ENCODE measurements around the gene OR2A42.
"Not testable (repeated sequence)": the region's sequence is repeated elsewhere in the genome, so short reads cannot be mapped to it uniquely, and the experiment has no call there.

Gene OR2A42

GRCh38 chr7:144239365-144239764, at the start of gene OR2A42:
OR2A42 (minus strand) TSS chr7:144239605; CDS start chr7:144232843, 6,762 bp downstream.
- DNase-seq: not testable (repeated sequence)

GRCh38 chr7:144287171-144287784, 47.9 kb upstream of the OR2A42 start:
- DNase-seq: not testable (repeated sequence)

- not testable (repeated sequence) for DNase-seq
Measured at GRCh38 chr7:144283716-144284115, 44.3 kb upstream of the OR2A42 start.

- not testable (repeated sequence) for DNase-seq
Measured at GRCh38 chr7:144282490-144282889, 43.1 kb upstream of the OR2A42 start.

GRCh38 chr7:144281981-144282380, 42.6 kb upstream of the OR2A42 start:
- DNase-seq: not testable (repeated sequence)

GRCh38 chr7:144280010-144280409, 40.6 kb upstream of the OR2A42 start:
- DNase-seq: not testable (repeated sequence)

GRCh38 chr7:144275281-144275680, 35.9 kb upstream of the OR2A42 start:
- DNase-seq: not testable (repeated sequence)

GRCh38 chr7:144269188-144269587, 29.8 kb upstream of the OR2A42 start, which contains the start of gene CTAGE8:
CTAGE8 (minus strand) TSS chr7:144269288; CDS start chr7:144269250, 38 bp downstream.
- DNase-seq: not testable (repeated sequence)

GRCh38 chr7:144264692-144265091, 25.3 kb upstream of the OR2A42 start, which contains the start of gene OR2A7:
OR2A7 (minus strand) TSS chr7:144264792; CDS start chr7:144259628, 5,164 bp downstream.
- DNase-seq: not testable (repeated sequence)

GRCh38 chr7:144262128-144262527, 22.7 kb upstream of the OR2A42 start:
- not testable (repeated sequence) for DNase-seq

GRCh38 chr7:144259067-144259466, 19.7 kb upstream of the OR2A42 start:
- not testable (repeated sequence) for DNase-seq

- DNase-seq: no peak
Measured at GRCh38 chr7:144256112-144256511, 16.7 kb upstream of the OR2A42 start.

GRCh38 chr7:144255471-144255897, 16.1 kb upstream of the OR2A42 start:
- DNase-seq: no peak

GRCh38 chr7:144252307-144252706, 12.9 kb upstream of the OR2A42 start:
- not testable (repeated sequence) for DNase-seq

GRCh38 chr7:144247674-144248330, 8.4 kb upstream of the OR2A42 start:
- not testable (repeated sequence) for DNase-seq

GRCh38 chr7:144246967-144247366, 7.6 kb upstream of the OR2A42 start:
- not testable (repeated sequence) for DNase-seq

- not testable (repeated sequence) for DNase-seq
Measured at GRCh38 chr7:144245372-144245771, 6.0 kb upstream of the OR2A42 start.

- not testable (repeated sequence) for DNase-seq
Measured at GRCh38 chr7:144238530-144239082, 799 bp downstream of the OR2A42 start.

GRCh38 chr7:144233039-144233438, 6.4 kb downstream of the OR2A42 start:
- not testable (repeated sequence) for DNase-seq

- DNase-seq: not testable (repeated sequence)
Measured at GRCh38 chr7:144231027-144231426, 8.4 kb downstream of the OR2A42 start.

- DNase-seq: not testable (repeated sequence)
Measured at GRCh38 chr7:144228810-144229209, 10.6 kb downstream of the OR2A42 start.

- not testable (repeated sequence) for DNase-seq
Measured at GRCh38 chr7:144226866-144227265, 12.5 kb downstream of the OR2A42 start.

GRCh38 chr7:144223675-144224074, 15.7 kb downstream of the OR2A42 start:
- DNase-seq: not testable (repeated sequence)

GRCh38 chr7:144220531-144220930, 18.9 kb downstream of the OR2A42 start:
- DNase-seq: not testable (repeated sequence)

Measured in NCI-H146 (cell line).